Tibial artery (tissue), 4 donors: Measurements from ENCODE around the gene INS.
"Not testable (repeated sequence)": the region's sequence is repeated elsewhere in the genome, so short reads cannot be mapped to it uniquely, and the experiment has no call there.

Experiments used
- DNase-seq, 2 donors: peaks; one replicate each; pipeline ENCODE4 v3.0.0-alpha.2; 2019
- H3K27ac ChIP-seq, 2 donors: fragments of 200-600 bp; sonication (generic) in 1 of 2; 1 replicate in 1 of 2; 2 replicates in 1 of 2; pipeline ENCODE4 v1.5.1; 2018 to 2019; ENCODE audit warnings: mild to moderate bottlenecking in 1 of 2
- H3K27me3 ChIP-seq, 2 donors: fragments of 200-600 bp; sonication (generic) in 1 of 2; one replicate each; pipeline versions ENCODE4 v1.5.1 to v1.6.0; 2016 to 2019
- H3K36me3 ChIP-seq, 3 donors: fragments of 200-600 bp; sonication (generic) in 2 of 3; one replicate each; pipeline ENCODE4 v1.5.1; 2016 to 2019; ENCODE audit warnings: mild to moderate bottlenecking in 2 of 3
- H3K4me1 ChIP-seq, 4 donors: fragments of 200-600 bp; sonication (generic) in 2 of 4; 1 replicate in 3 of 4; 2 replicates in 1 of 4; pipeline ENCODE4 v1.5.1; 2016 to 2019
- H3K4me3 ChIP-seq, 2 donors: fragments of 200-600 bp; sonication (generic) in 1 of 2; 1 replicate in 1 of 2; 2 replicates in 1 of 2; pipeline ENCODE4 v1.5.1; 2018 to 2019; ENCODE audit warnings: mild to moderate bottlenecking in 2 of 2
- H3K9me3 ChIP-seq, 3 donors: fragments of 200-600 bp; sonication (generic) in 1 of 3; one replicate each; pipeline ENCODE4 v1.5.1; 2016 to 2019
- CTCF ChIP-seq, 2 experiments: fragments of 200-600 bp in 1 of 2; fragments of 450-650 bp in 1 of 2; IDR thresholded peaks; one replicate each; pipeline ENCODE4 v1.5.1; 2017 to 2019; ENCODE audit warnings: antibody characterized with exemption in 2 of 2, mild to moderate bottlenecking in 1 of 2, moderate library complexity in 1 of 2
- intact Hi-C: fragments of 100-400 bp; cut with DNase I; formaldehyde crosslinking; loops from one replicate; pipeline ENCODE4 v1.15.0; 2023; ENCODE audit warnings: low total_unique reads

Gene INS

GRCh38 chr11:2180789-2181370, 19.9 kb upstream of the INS start:
- intact Hi-C loops: no loop called here
- no peaks in the 10 kb centered on the region for H3K4me1 ChIP-seq
- TF ChIP-seq CTCF (IDR thresholded peaks at IDR 0.05): no peak
- DNase-seq: no peak
- H3K9me3 ChIP-seq: no peaks in the 10 kb centered on the region
- no peak overlapping the region for H3K27ac ChIP-seq
- no peaks in the 10 kb centered on the region for H3K36me3 ChIP-seq
- H3K4me3 ChIP-seq: no peak overlapping the region
- peaks cover 0 to 75% of the 10 kb centered on the region in 2 donors for H3K27me3 ChIP-seq

- no peak overlapping the region for H3K27ac ChIP-seq
- no peak for TF ChIP-seq CTCF (IDR thresholded peaks at IDR 0.05)
- H3K4me3 ChIP-seq: no peak overlapping the region
- intact Hi-C loops: no loop called here
- no peaks in the 10 kb centered on the region for H3K4me1 ChIP-seq
- H3K36me3 ChIP-seq: no peaks in the 10 kb centered on the region
- peaks cover 0 to 74% of the 10 kb centered on the region in 2 donors for H3K27me3 ChIP-seq
- DNase-seq: no peak
- no peaks in the 10 kb centered on the region for H3K9me3 ChIP-seq
Measured at GRCh38 chr11:2180347-2180746, 19.3 kb upstream of the INS start.

GRCh38 chr11:2179516-2179915, 18.5 kb upstream of the INS start:
- Histone ChIP-seq H3K36me3 (no peaks in the 10 kb centered on the region), H3K4me1 (no peaks in the 10 kb centered on the region), H3K27me3 (peaks cover 0 to 70% of the 10 kb centered on the region in 2 donors), H3K27ac (no peak overlapping the region), H3K9me3 (no peaks in the 10 kb centered on the region), H3K4me3 (no peak overlapping the region)
- intact Hi-C loops: no loop called here
- DNase-seq: no peak
- TF ChIP-seq CTCF (IDR thresholded peaks at IDR 0.05): no peak

GRCh38 chr11:2178906-2179494, 18.0 kb upstream of the INS start:
- Histone ChIP-seq H3K27me3 (peaks cover 0 to 70% of the 10 kb centered on the region in 2 donors), H3K27ac (no peak overlapping the region), H3K4me1 (no peaks in the 10 kb centered on the region), H3K36me3 (no peaks in the 10 kb centered on the region), H3K4me3 (no peak overlapping the region), H3K9me3 (no peaks in the 10 kb centered on the region)
- intact Hi-C loops: no loop called here
- DNase-seq: no peak
- no peak for TF ChIP-seq CTCF (IDR thresholded peaks at IDR 0.05)

- H3K4me1 ChIP-seq, H3K4me3 ChIP-seq, intact Hi-C loops, H3K9me3 ChIP-seq, H3K36me3 ChIP-seq, H3K27ac ChIP-seq, DNase-seq: not testable (repeated sequence)
- peaks cover 0 to 73% of the 10 kb centered on the region in 2 donors for H3K27me3 ChIP-seq
Measured at GRCh38 chr11:2178055-2178773, 17.2 kb upstream of the INS start.

- intact Hi-C loops: no loop called here
- Histone ChIP-seq H3K27me3 (peaks cover 0 to 73% of the 10 kb centered on the region in 2 donors), H3K36me3 (no peaks in the 10 kb centered on the region), H3K9me3 (no peaks in the 10 kb centered on the region), H3K4me1 (no peaks in the 10 kb centered on the region), H3K4me3 (no peak overlapping the region), H3K27ac (no peak overlapping the region)
- TF ChIP-seq CTCF (IDR thresholded peaks at IDR 0.05): no peak
- no peak for DNase-seq
Measured at GRCh38 chr11:2177076-2177475, 16.1 kb upstream of the INS start.
